Large intestine (tissue), 3 donors: Measurements from ENCODE around the gene FLNA. TPM values are rescaled to one million over a fixed set of nuclear protein-coding genes. Genes with fewer than 3 reads are reported as not detected.
A peak's percentile ranks its signal among the peaks of the same experiment; 100 is the strongest.

Experiments
- DNase-seq, 2 donors: peaks; one replicate each; pipeline versions ENCODE4 v3.0.0 to v3.0.0-alpha.2; 2013
- H3K27ac ChIP-seq: one replicate; pipeline ENCODE4 v1.5.1; 2013; ENCODE audit warnings: low read length
- H3K27me3 ChIP-seq: 2 replicates; pipeline ENCODE4 v1.6.1; 2013; ENCODE audit warnings: low read length; ENCODE audit not compliant: control insufficient read depth, insufficient read depth
- H3K36me3 ChIP-seq: 2 replicates; pipeline ENCODE4 v1.6.1; 2013; ENCODE audit warnings: low read length; ENCODE audit not compliant: control insufficient read depth, insufficient read depth
- H3K4me1 ChIP-seq: one replicate; pipeline ENCODE4 v1.6.1; 2013; ENCODE audit warnings: low read length; ENCODE audit not compliant: control insufficient read depth, insufficient read depth
- H3K4me3 ChIP-seq: one replicate; pipeline ENCODE4 v1.5.1; 2013; ENCODE audit warnings: low read length
- H3K9me3 ChIP-seq: one replicate; pipeline ENCODE4 v1.6.1; 2013; ENCODE audit warnings: mild to moderate bottlenecking, low read depth, low read length, moderate library complexity; ENCODE audit not compliant: control insufficient read depth
- WGBS: methylation state at CpG from one replicate; pipeline ENCODE4 v1.1.5; 2013; ENCODE audit warnings: low lambda C conversion rate; ENCODE audit not compliant: insufficient coverage; 5-methylcytosine and 5-hydroxymethylcytosine counted together
- polyA plus RNA-seq: library from polyadenylated mRNA; unstranded; fragments of 120-200 nt; gene quantifications from one replicate; pipeline ENCODE4 v1.2.1, GENCODE V29; 2013

The FLNA gene
- polyA plus RNA-seq, 1 donor, result 468 TPM

GRCh38 chrX:154411981-154412340 is 37.5 kb upstream of the FLNA start:
- peak overlapping the region; percentile 90 for H3K27ac ChIP-seq
- H3K4me3 ChIP-seq, result peak overlapping the region; percentile 75
- no peaks in the 10 kb centered on the region for H3K9me3 ChIP-seq
- H3K36me3 ChIP-seq, result peaks cover 7% of the 10 kb centered on the region
- no peaks in the 10 kb centered on the region for H3K27me3 ChIP-seq
- DNase-seq, result peak in 1 of 2 donors; percentile 75
- no CpG with 5 or more reads among the region's 29 CpGs for WGBS
- H3K4me1 ChIP-seq, result peaks cover 13% of the 10 kb centered on the region

GRCh38 chrX:154409222-154409871 is 34.9 kb upstream of the FLNA start, which contains the start of gene DNASE1L1:
TSS of gene DNASE1L1 (minus strand) at chrX:154409254. CDS start at chrX:154405568, 3,686 bp downstream.
- Histone ChIP-seq H3K9me3 (no peaks in the 10 kb centered on the region), H3K4me3 (peak within 1 kb of the TSS; percentile 40), H3K27ac (peak within 1 kb of the TSS; percentile 83), H3K27me3 (no peaks in the 10 kb centered on the region), H3K4me1 (peaks cover 13% of the 10 kb centered on the region), H3K36me3 (peaks cover 11% of the 10 kb centered on the region)
- WGBS, result no CpG with 5 or more reads among the region's 26 CpGs
- DNase-seq, result peak; percentile 80 to 88

GRCh38 chrX:154408659-154409221 is 34.3 kb upstream of the FLNA start:
- H3K4me1 ChIP-seq, result peaks cover 13% of the 10 kb centered on the region
- H3K27ac ChIP-seq, result peak overlapping the region; percentile 83
- peak overlapping the region; percentile 40 for H3K4me3 ChIP-seq
- 17% methylated on average over 1 of the region's 10 CpGs for WGBS
- H3K36me3 ChIP-seq, result peaks cover 9% of the 10 kb centered on the region
- H3K9me3 ChIP-seq, result no peaks in the 10 kb centered on the region
- H3K27me3 ChIP-seq, result no peaks in the 10 kb centered on the region
- no peak for DNase-seq

- WGBS, result no CpG with 5 or more reads among the region's 16 CpGs
These were observed 30.3 kb upstream of the FLNA start for GRCh38 chrX:154404625-154405192.

GRCh38 chrX:154403858-154404257 is 29.4 kb upstream of the FLNA start:
- WGBS, result no CpG with 5 or more reads among the region's 4 CpGs
- Histone ChIP-seq H3K27ac (no peak overlapping the region), H3K4me1 (peaks cover 18% of the 10 kb centered on the region), H3K36me3 (peaks cover 31% of the 10 kb centered on the region), H3K9me3 (no peaks in the 10 kb centered on the region), H3K4me3 (no peak overlapping the region), H3K27me3 (no peaks in the 10 kb centered on the region)
- no peak for DNase-seq

More at GRCh38 chrX:154404625-154405192, 30.3 kb upstream of the FLNA start:
- no peaks in the 10 kb centered on the region for H3K27me3 ChIP-seq
- peaks cover 21% of the 10 kb centered on the region for H3K4me1 ChIP-seq
- H3K9me3 ChIP-seq, result no peaks in the 10 kb centered on the region
- H3K27ac ChIP-seq, result no peak overlapping the region
- no peak for DNase-seq
- peaks cover 23% of the 10 kb centered on the region for H3K36me3 ChIP-seq
- H3K4me3 ChIP-seq, result no peak overlapping the region

- no peaks in the 10 kb centered on the region for H3K9me3 ChIP-seq
- H3K4me1 ChIP-seq, result peaks cover 15% of the 10 kb centered on the region
- H3K27me3 ChIP-seq, result no peaks in the 10 kb centered on the region
- H3K36me3 ChIP-seq, result peaks cover 31% of the 10 kb centered on the region
- H3K27ac ChIP-seq, result no peak overlapping the region
- WGBS, result no CpG with 5 or more reads among the region's 10 CpGs
- DNase-seq, result no peak
- no peak overlapping the region for H3K4me3 ChIP-seq
These were observed 28.8 kb upstream of the FLNA start for GRCh38 chrX:154403192-154403591.

- H3K4me3 ChIP-seq, result no peak overlapping the region
- H3K4me1 ChIP-seq, result peaks cover 15% of the 10 kb centered on the region
- no CpG with 5 or more reads among the region's 19 CpGs for WGBS
- no peaks in the 10 kb centered on the region for H3K27me3 ChIP-seq
- H3K27ac ChIP-seq, result no peak overlapping the region
- H3K9me3 ChIP-seq, result no peaks in the 10 kb centered on the region
- H3K36me3 ChIP-seq, result peaks cover 31% of the 10 kb centered on the region
- DNase-seq, result no peak
These were observed 28.2 kb upstream of the FLNA start for GRCh38 chrX:154402622-154403127.

- Histone ChIP-seq H3K4me1 (peaks cover 15% of the 10 kb centered on the region), H3K36me3 (peaks cover 31% of the 10 kb centered on the region), H3K27ac (peak overlapping the region; percentile 74), H3K9me3 (no peaks in the 10 kb centered on the region), H3K27me3 (no peaks in the 10 kb centered on the region), H3K4me3 (no peak overlapping the region)
- no CpG with 5 or more reads among the region's 6 CpGs for WGBS
- DNase-seq, result no peak
These were observed 27.6 kb upstream of the FLNA start for GRCh38 chrX:154401918-154402621.

GRCh38 chrX:154401045-154401799 is 26.8 kb upstream of the FLNA start:
- peaks cover 31% of the 10 kb centered on the region for H3K36me3 ChIP-seq
- WGBS, result no CpG with 5 or more reads among the region's 6 CpGs
- H3K4me1 ChIP-seq, result peaks cover 15% of the 10 kb centered on the region

More at GRCh38 chrX:154401045-154401799, 26.8 kb upstream of the FLNA start:
- Histone ChIP-seq H3K27me3 (no peaks in the 10 kb centered on the region), H3K4me3 (no peak overlapping the region), H3K9me3 (no peaks in the 10 kb centered on the region), H3K27ac (peak overlapping the region; percentile 74)
- peak in 1 of 2 donors; percentile 62 for DNase-seq
